Esophagus muscularis mucosa (tissue), 4 donors: ENCODE results near the gene KIF26B.

Experiments used
- EP300 ChIP-seq: sonication (generic); formaldehyde crosslinking; IDR thresholded peaks from one replicate; pipeline ENCODE4 v1.6.1; 2017; ENCODE audit warnings: antibody characterized with exemption
- POLR2A ChIP-seq: fragments of 450-650 bp; IDR thresholded peaks from one replicate; pipeline ENCODE4 v1.6.1; 2017; ENCODE audit warnings: antibody characterized with exemption, moderate library complexity, mild to moderate bottlenecking, low read depth
- TF ChIP-seq, protein P1 (sequence below), 3 experiments: fragments of 200-600 bp in 2 of 3; fragments of 450-650 bp in 1 of 3; sonication (generic) in 2 of 3; IDR thresholded peaks; one replicate each; pipeline ENCODE4 v1.5.1; 2017 to 2019; ENCODE audit warnings: antibody characterized with exemption in 3 of 3, mild to moderate bottlenecking in 2 of 3, moderate library complexity in 1 of 3

GRCh38 chr1:245247356-245247755, 92.6 kb downstream of the KIF26B start:
- TF ChIP-seq POLR2A (no peak), EP300 (no peak)
- TF ChIP-seq, protein P1, sequence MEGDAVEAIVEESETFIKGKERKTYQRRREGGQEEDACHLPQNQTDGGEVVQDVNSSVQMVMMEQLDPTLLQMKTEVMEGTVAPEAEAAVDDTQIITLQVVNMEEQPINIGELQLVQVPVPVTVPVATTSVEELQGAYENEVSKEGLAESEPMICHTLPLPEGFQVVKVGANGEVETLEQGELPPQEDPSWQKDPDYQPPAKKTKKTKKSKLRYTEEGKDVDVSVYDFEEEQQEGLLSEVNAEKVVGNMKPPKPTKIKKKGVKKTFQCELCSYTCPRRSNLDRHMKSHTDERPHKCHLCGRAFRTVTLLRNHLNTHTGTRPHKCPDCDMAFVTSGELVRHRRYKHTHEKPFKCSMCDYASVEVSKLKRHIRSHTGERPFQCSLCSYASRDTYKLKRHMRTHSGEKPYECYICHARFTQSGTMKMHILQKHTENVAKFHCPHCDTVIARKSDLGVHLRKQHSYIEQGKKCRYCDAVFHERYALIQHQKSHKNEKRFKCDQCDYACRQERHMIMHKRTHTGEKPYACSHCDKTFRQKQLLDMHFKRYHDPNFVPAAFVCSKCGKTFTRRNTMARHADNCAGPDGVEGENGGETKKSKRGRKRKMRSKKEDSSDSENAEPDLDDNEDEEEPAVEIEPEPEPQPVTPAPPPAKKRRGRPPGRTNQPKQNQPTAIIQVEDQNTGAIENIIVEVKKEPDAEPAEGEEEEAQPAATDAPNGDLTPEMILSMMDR (IDR thresholded peaks at IDR 0.05), result no peak
